Measurements from ENCODE around the gene FAM25G.
"Not testable (repeated sequence)": the region's sequence is repeated elsewhere in the genome, so short reads cannot be mapped to it uniquely, and the experiment has no call there.

Gene FAM25G

DNA sequence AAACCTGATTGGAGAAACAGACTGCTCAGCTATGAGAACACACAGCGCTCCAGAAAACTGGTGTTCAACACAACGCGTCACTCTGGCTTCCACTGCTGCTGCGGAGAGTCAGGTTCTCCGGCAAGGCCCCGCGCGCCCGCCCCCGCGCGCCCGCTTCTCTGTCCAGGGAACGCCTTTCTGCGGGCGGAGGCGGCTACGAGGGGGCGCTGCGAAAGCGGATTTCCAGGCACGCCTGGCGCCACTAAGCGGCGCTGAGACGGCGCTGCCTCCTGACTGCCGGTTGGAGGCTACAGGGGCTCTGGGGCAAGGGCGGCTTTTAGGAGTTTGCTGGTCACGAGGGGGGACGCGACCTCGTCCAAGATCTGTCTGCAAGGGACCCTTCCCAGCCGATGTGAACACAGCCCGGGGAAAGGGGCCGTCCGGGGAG lies 30.2 kb downstream of the FAM25G start:
- H2AFZ ChIP-seq (ENCODE audit: low read depth, low read length); H4K20me1 ChIP-seq (ENCODE audit: insufficient read depth, low read length); H3K4me3 ChIP-seq (ENCODE audit: low read depth in 1 of 2, low read length in 2 of 2); DNase-seq; H3K4me2 ChIP-seq (ENCODE audit: insufficient read depth, low read length); H3K36me3 ChIP-seq (ENCODE audit: insufficient read depth, low read length); H3K4me1 ChIP-seq (ENCODE audit: insufficient read depth, low read length); H3K9me3 ChIP-seq (ENCODE audit: insufficient read depth, low read length, severe bottlenecking); H3K27ac ChIP-seq (ENCODE audit: low read length); H3K9ac ChIP-seq (ENCODE audit: low read depth, low read length); H3K27me3 ChIP-seq (ENCODE audit: insufficient read depth, low read length, poor library complexity); H3K79me2 ChIP-seq (ENCODE audit: insufficient read depth, low read length): not testable (repeated sequence)
- peak; percentile 90 for ATAC-seq (ENCODE audit: insufficient read depth, low read depth)

DNA sequence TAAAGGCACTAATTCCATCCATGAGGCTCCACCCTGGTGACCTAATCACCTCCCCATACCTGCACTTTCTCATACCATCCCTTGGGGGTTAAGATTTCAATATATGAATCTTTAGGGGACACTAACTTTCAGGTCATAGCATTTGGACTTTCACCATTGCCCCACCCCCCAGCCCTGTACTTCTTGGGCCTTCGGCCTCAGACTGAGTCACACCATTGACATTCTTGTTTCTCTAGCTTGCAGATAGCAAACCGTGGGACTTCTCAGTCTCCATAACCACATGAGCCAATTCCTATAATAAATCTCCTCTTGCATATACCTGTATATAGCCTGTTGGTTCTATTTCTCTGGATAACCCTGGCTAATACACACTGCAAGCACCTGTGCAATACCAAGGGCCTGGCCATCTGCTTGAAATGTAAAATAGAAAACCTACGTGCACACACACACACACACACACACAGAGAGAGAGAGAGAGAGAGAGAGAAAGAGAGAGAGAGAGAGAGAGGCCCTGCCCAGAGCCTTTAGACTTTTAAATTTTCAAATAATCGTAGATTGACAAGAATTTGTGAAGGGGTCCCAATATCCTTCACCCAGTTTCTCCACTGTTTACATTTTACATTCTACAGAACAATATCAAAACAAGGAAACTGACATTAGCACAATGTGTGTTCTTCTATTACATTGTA lies 32.9 kb downstream of the FAM25G start:
- H2AFZ ChIP-seq (ENCODE audit: low read depth, low read length): no peak overlapping the region
- no peak overlapping the region for H3K27ac ChIP-seq (ENCODE audit: low read length)
- H3K9ac ChIP-seq (ENCODE audit: low read depth, low read length): no peak overlapping the region

DNA sequence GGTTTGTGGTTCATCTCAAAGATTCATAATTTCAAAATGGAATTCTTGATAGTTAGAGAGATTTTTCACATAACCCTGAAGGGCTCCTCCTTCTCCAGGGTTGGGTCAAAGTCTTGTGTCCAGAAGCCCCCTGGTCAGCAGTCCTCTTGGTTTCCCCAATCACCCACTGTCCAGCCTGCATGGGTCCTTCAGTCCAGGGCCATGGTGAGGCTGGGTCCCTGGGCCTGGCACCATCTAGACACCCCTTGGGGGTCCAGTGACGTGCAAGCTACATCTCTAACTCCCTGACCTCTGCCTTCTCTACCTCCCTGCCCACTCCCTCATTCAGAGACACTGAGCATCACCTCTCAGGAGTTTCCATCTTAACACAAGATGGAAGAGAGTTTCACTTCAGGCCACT lies 33.7 kb downstream of the FAM25G start:
- DNase-seq (no peak), ATAC-seq (ENCODE audit: insufficient read depth, low read depth) (no peak)
- TF ChIP-seq CTCF (IDR thresholded peaks at IDR 0.05; ENCODE audit: borderline replicate concordance, extremely low read depth, low read length, poor library complexity, severe bottlenecking): no peak
- no peak for TF ChIP-seq EZH2 (IDR thresholded peaks at IDR 0.05; ENCODE audit: borderline replicate concordance, low read depth, low read length, severe bottlenecking)
- no peaks in the 10 kb centered on the region for H3K9me3 ChIP-seq (ENCODE audit: insufficient read depth, low read length, severe bottlenecking)
- no peaks in the 10 kb centered on the region for H4K20me1 ChIP-seq (ENCODE audit: insufficient read depth, low read length)
- H3K36me3 ChIP-seq (ENCODE audit: insufficient read depth, low read length): no peaks in the 10 kb centered on the region
- no peak overlapping the region for H3K4me3 ChIP-seq (ENCODE audit: low read depth in 1 of 2, low read length in 2 of 2)
- no peak overlapping the region for H3K27ac ChIP-seq (ENCODE audit: low read length)
- no peaks in the 10 kb centered on the region for H3K4me1 ChIP-seq (ENCODE audit: insufficient read depth, low read length)
- H3K4me2 ChIP-seq (ENCODE audit: insufficient read depth, low read length): no peak overlapping the region
- H3K9ac ChIP-seq (ENCODE audit: low read depth, low read length): no peak overlapping the region
- H2AFZ ChIP-seq (ENCODE audit: low read depth, low read length): no peak overlapping the region
- H3K27me3 ChIP-seq (ENCODE audit: insufficient read depth, low read length, poor library complexity): peaks cover 3% of the 10 kb centered on the region
- H3K79me2 ChIP-seq (ENCODE audit: insufficient read depth, low read length): no peaks in the 10 kb centered on the region

More for the DNA sequence above, 32.9 kb downstream of the FAM25G start:
- ATAC-seq (ENCODE audit: insufficient read depth, low read depth) (no peak), DNase-seq (no peak)
- TF ChIP-seq EZH2 (IDR thresholded peaks at IDR 0.05; ENCODE audit: borderline replicate concordance, low read depth, low read length, severe bottlenecking) (no peak), CTCF (IDR thresholded peaks at IDR 0.05; ENCODE audit: borderline replicate concordance, extremely low read depth, low read length, poor library complexity, severe bottlenecking) (no peak)
- H3K4me2 ChIP-seq (ENCODE audit: insufficient read depth, low read length): no peak overlapping the region
- H3K27me3 ChIP-seq (ENCODE audit: insufficient read depth, low read length, poor library complexity): peaks cover under 1% of the 10 kb centered on the region
- no peaks in the 10 kb centered on the region for H3K9me3 ChIP-seq (ENCODE audit: insufficient read depth, low read length, severe bottlenecking)
- no peaks in the 10 kb centered on the region for H3K79me2 ChIP-seq (ENCODE audit: insufficient read depth, low read length)
- no peaks in the 10 kb centered on the region for H3K4me1 ChIP-seq (ENCODE audit: insufficient read depth, low read length)
- H3K4me3 ChIP-seq (ENCODE audit: low read depth in 1 of 2, low read length in 2 of 2): no peak overlapping the region
- H3K36me3 ChIP-seq (ENCODE audit: insufficient read depth, low read length): no peaks in the 10 kb centered on the region
- H4K20me1 ChIP-seq (ENCODE audit: insufficient read depth, low read length): no peaks in the 10 kb centered on the region

- Histone ChIP-seq H3K4me3 (ENCODE audit: low read depth in 1 of 2, low read length in 2 of 2) (no peak overlapping the region), H3K27ac (ENCODE audit: low read length) (no peak overlapping the region), H2AFZ (ENCODE audit: low read depth, low read length) (no peak overlapping the region), H3K9ac (ENCODE audit: low read depth, low read length) (no peak overlapping the region), H4K20me1 (ENCODE audit: insufficient read depth, low read length) (no peaks in the 10 kb centered on the region), H3K79me2 (ENCODE audit: insufficient read depth, low read length) (no peaks in the 10 kb centered on the region), H3K4me1 (ENCODE audit: insufficient read depth, low read length) (no peaks in the 10 kb centered on the region), H3K9me3 (ENCODE audit: insufficient read depth, low read length, severe bottlenecking) (no peaks in the 10 kb centered on the region), H3K36me3 (ENCODE audit: insufficient read depth, low read length) (no peaks in the 10 kb centered on the region), H3K27me3 (ENCODE audit: insufficient read depth, low read length, poor library complexity) (peaks cover 3% of the 10 kb centered on the region), H3K4me2 (ENCODE audit: insufficient read depth, low read length) (no peak overlapping the region)
- no peak for ATAC-seq (ENCODE audit: insufficient read depth, low read depth)
- no peak for DNase-seq
- no peak for TF ChIP-seq EZH2 (IDR thresholded peaks at IDR 0.05; ENCODE audit: borderline replicate concordance, low read depth, low read length, severe bottlenecking)
Observed at GRCh38 chr10:47457528-47457820, 34.0 kb downstream of the FAM25G start.
